Mesothelial cell of epicardium (in vitro differentiated cells): ENCODE data around the gene PI16. TPM values are rescaled to one million over a fixed set of nuclear protein-coding genes. Genes with fewer than 3 reads are reported as not detected.
"Not testable (repeated sequence)": the region's sequence is repeated elsewhere in the genome, so short reads cannot be mapped to it uniquely, and the experiment has no call there.

ENCODE experiments used
- DNase-seq, 2 experiments: peaks; one replicate each; pipeline ENCODE4 v3.0.0; 2021; ENCODE audit warnings: low spot score in 2 of 2; ENCODE audit not compliant: unreplicated experiment in 2 of 2
- H3K27ac Mint-ChIP-seq: 2 replicates; pipeline ENCODE4 v1.8.0; 2021; ENCODE audit warnings: mixed read lengths
- H3K27me3 Mint-ChIP-seq: 2 replicates; pipeline ENCODE4 v1.8.0; 2021; ENCODE audit warnings: low read depth, mixed read lengths
- H3K36me3 Mint-ChIP-seq: 2 replicates; pipeline ENCODE4 v1.8.0; 2021; ENCODE audit warnings: mixed read lengths
- H3K4me1 Mint-ChIP-seq: 2 replicates; pipeline ENCODE4 v1.8.0; 2021; ENCODE audit warnings: mixed read lengths
- H3K4me3 Mint-ChIP-seq: 2 replicates; pipeline ENCODE4 v1.8.0; 2021; ENCODE audit warnings: mild to moderate bottlenecking, moderate library complexity, mixed read lengths
- H3K9me3 Mint-ChIP-seq: 2 replicates; pipeline ENCODE4 v1.8.0; 2021; ENCODE audit warnings: mixed read lengths
- CTCF ChIP-seq: fragments of 200-600 bp; sonication (generic); IDR thresholded peaks from one replicate; pipeline ENCODE4 v1.5.0; 2021; ENCODE audit warnings: antibody characterized with exemption; ENCODE audit not compliant: unreplicated experiment
- total RNA-seq: library from RNA; stranded (reverse); gene quantifications from 3 replicates; pipeline ENCODE4 v1.2.1, GENCODE V29; 2021

The PI16 gene
- total RNA-seq, 1 donor from 2014 or later, result not detected

DNA sequence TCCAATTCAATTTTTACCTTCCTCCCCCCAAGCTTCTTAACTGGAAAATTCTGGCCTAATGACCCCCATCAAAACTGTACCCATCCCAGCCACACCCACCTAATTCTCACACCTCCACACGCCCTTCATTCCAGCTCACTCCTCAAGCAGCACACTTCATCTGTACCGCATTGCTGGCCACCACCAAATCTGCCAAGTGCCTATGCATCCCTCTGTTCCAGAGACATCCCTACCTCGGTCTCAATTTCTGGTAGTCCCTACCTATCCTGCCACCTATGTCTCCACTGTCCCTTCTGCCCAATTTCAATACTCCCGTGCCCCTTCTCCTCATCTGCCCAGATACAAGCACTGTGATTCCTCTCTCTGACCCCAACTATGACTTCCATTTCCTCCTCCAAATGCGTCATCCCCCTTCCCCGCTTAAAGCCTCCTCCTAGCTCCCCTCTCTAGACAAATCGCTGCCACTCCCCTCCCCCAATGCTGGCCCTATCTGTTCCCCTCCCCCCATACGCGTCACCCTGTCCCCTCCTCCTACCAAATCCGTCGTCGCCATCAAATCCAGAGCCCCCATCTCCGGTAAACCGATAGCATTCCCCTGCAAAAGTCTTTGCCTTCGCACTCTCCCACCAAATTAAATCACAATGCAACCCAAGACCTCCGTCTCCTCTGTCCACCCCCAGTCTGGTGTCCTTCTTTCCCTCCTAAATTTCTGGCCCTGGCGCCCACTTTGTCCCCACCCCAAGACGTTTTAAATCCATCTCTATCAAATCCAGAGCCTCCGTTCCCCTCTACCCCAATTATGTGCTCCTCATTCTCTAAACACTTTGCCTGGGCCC, 30.3 kb downstream of the PI16 start:
- no peak overlapping the region for H3K4me3 Mint-ChIP-seq
- no peak for TF ChIP-seq CTCF
- peaks cover 35% of the 10 kb centered on the region for H3K4me1 Mint-ChIP-seq
- no peak overlapping the region for H3K27ac Mint-ChIP-seq
- no peak for DNase-seq
- H3K9me3 Mint-ChIP-seq, result no peaks in the 10 kb centered on the region
- H3K36me3 Mint-ChIP-seq, result no peaks in the 10 kb centered on the region
- no peaks in the 10 kb centered on the region for H3K27me3 Mint-ChIP-seq

- H3K4me3 Mint-ChIP-seq, result no peak overlapping the region
- no peaks in the 10 kb centered on the region for H3K9me3 Mint-ChIP-seq
- TF ChIP-seq CTCF, result no peak
- DNase-seq, result no peak
- H3K4me1 Mint-ChIP-seq, result peaks cover 29% of the 10 kb centered on the region
- H3K27ac Mint-ChIP-seq, result no peak overlapping the region
- no peaks in the 10 kb centered on the region for H3K36me3 Mint-ChIP-seq
- H3K27me3 Mint-ChIP-seq, result no peaks in the 10 kb centered on the region
Observed at GRCh38 chr6:36985417-36985807, 30.9 kb downstream of the PI16 start.

- Mint-ChIP-seq H3K4me3 (peak within 1 kb of the TSS; percentile 94), H3K4me1 (peaks cover 23% of the 10 kb centered on the region), H3K36me3 (no peaks in the 10 kb centered on the region), H3K9me3 (no peaks in the 10 kb centered on the region), H3K27ac (peak within 1 kb of the TSS; percentile 98), H3K27me3 (peaks cover 5% of the 10 kb centered on the region)
- TF ChIP-seq CTCF, result no peak
- DNase-seq, result peak; percentile 88 to 93
Observed at GRCh38 chr6:36985808-36986703, 31.5 kb downstream of the PI16 start, which contains the start of gene MTCH1. MTCH1 (minus strand) TSS chr6:36986196; CDS start chr6:36986173, 23 bp downstream.

DNA sequence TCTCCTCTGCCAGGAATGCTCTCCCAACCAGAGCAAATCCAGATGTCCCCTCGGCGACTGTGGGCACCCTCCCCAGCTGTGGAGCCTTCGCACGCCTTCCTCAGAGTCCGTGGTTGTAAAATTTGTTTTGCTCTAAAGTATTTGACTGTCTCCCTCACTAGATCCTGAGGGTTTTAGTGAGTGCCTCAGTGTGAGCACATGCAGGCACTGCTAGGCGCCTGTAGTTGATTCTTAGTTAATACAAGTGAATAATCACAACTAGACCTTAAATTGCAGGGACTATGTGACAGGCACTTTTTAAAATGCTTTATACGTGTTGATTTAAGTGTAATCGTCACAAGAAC, 32.1 kb downstream of the PI16 start:
- Mint-ChIP-seq H3K36me3 (no peaks in the 10 kb centered on the region), H3K27me3 (peaks cover 5% of the 10 kb centered on the region), H3K9me3 (no peaks in the 10 kb centered on the region), H3K27ac (peak overlapping the region; percentile 98), H3K4me1 (peaks cover 16% of the 10 kb centered on the region), H3K4me3 (peak overlapping the region; percentile 94)
- no peak for DNase-seq
- TF ChIP-seq CTCF, result no peak

GRCh38 chr6:36989264-36989663, 34.7 kb downstream of the PI16 start:
- no peaks in the 10 kb centered on the region for H3K9me3 Mint-ChIP-seq
- peaks cover 8% of the 10 kb centered on the region for H3K27me3 Mint-ChIP-seq
- H3K4me1 Mint-ChIP-seq, result peaks cover 12% of the 10 kb centered on the region
- no peaks in the 10 kb centered on the region for H3K36me3 Mint-ChIP-seq
- DNase-seq, result no peak
- no peak overlapping the region for H3K27ac Mint-ChIP-seq
- TF ChIP-seq CTCF, result no peak
- no peak overlapping the region for H3K4me3 Mint-ChIP-seq

DNA sequence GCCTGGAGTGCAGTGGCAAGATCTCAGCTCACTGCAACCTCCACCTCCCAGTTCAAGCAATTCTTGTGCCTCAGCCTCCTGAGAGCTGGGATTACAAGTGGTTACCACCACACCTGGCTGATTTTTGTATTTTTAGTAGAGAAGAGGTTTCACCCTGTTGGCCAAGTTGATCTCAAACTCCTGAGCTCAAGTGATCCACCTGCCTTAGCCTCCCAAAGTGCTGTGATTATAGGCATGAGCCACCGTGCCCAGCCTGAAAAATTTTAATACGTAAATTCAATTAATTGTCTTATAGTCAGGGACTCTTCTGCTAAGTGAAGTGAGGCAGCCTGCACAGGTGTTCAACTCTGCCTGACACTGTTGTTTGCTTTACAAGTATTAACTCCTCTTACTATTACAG, 35.9 kb downstream of the PI16 start:
- H3K4me3 Mint-ChIP-seq, H3K36me3 Mint-ChIP-seq, H3K27ac Mint-ChIP-seq, H3K9me3 Mint-ChIP-seq, DNase-seq: not testable (repeated sequence)
- Mint-ChIP-seq H3K4me1 (peaks cover 12% of the 10 kb centered on the region), H3K27me3 (peaks cover 13% of the 10 kb centered on the region)
